Left ventricle myocardium inferior (tissue), 1 donor: Measurements from ENCODE around the gene ACER3. TPM values are rescaled to one million over a fixed set of nuclear protein-coding genes. Genes with fewer than 3 reads are reported as not detected.
"Not testable (repeated sequence)": the region's sequence is repeated elsewhere in the genome, so short reads cannot be mapped to it uniquely, and the experiment has no call there.

ENCODE experiments used
- DNase-seq: peaks from one replicate; pipeline ENCODE4 v3.0.0-alpha.2; 2020
- H3K27ac ChIP-seq: fragments of 200-600 bp; replicated peaks from 2 replicates; pipeline ENCODE4 v1.8.0; 2021
- H3K27me3 ChIP-seq: fragments of 200-600 bp; 2 replicates; pipeline ENCODE4 v1.8.0; 2021; ENCODE audit warnings: low read depth
- H3K36me3 ChIP-seq: fragments of 200-600 bp; 2 replicates; pipeline ENCODE4 v1.8.0; 2021
- H3K4me1 ChIP-seq: fragments of 200-600 bp; 2 replicates; pipeline ENCODE4 v1.8.0; 2021
- H3K4me3 ChIP-seq: fragments of 200-600 bp; 2 replicates; pipeline ENCODE4 v1.8.0; 2021; ENCODE audit warnings: mild to moderate bottlenecking, moderate library complexity
- H3K9me3 ChIP-seq: fragments of 200-600 bp; replicated peaks from 2 replicates; pipeline ENCODE4 v1.8.0; 2021
- CTCF ChIP-seq: fragments of 200-600 bp; IDR thresholded peaks from 2 replicates; pipeline ENCODE4 v1.8.0; 2021; ENCODE audit warnings: antibody characterized with exemption, mild to moderate bottlenecking, borderline replicate concordance
- intact Hi-C: fragments of 100-400 bp; cut with micrococcal nuclease; formaldehyde crosslinking; loops from one replicate; pipeline ENCODE4 v1.11.0; 2022
- total RNA-seq: library from RNA; stranded (reverse); fragmentation: NEBNext Ultra II Directional; extraction: Animal tissue kit (Norgen Biotek cat#: 25700); gene quantifications from one replicate; pipeline ENCODE4 v1.2.1, GENCODE V29; 2021
- donor health status: DM: no; HTN: yes; CAD: no; lungs with severe emphysema.

ACER3 gene
- total RNA-seq, 1 donor from 2014 or later = 8.5 TPM

- intact Hi-C loops = no loop called here
- H3K9me3 ChIP-seq = peaks cover 35% of the 10 kb centered on the region
- DNase-seq = no peak
- H3K4me1 ChIP-seq = no peaks in the 10 kb centered on the region
- H3K27ac ChIP-seq = no peak overlapping the region
- H3K36me3 ChIP-seq = no peaks in the 10 kb centered on the region
- no peak for TF ChIP-seq CTCF
- no peaks in the 10 kb centered on the region for H3K27me3 ChIP-seq
- no peak overlapping the region for H3K4me3 ChIP-seq
These were observed 199.1 kb downstream of the ACER3 start for GRCh38 chr11:77059806-77060205.

- Histone ChIP-seq H3K4me3 (no peak overlapping the region), H3K27me3 (no peaks in the 10 kb centered on the region), H3K9me3 (peaks cover 35% of the 10 kb centered on the region), H3K36me3 (no peaks in the 10 kb centered on the region), H3K27ac (no peak overlapping the region), H3K4me1 (no peaks in the 10 kb centered on the region)
- no peak for TF ChIP-seq CTCF
- no peak for DNase-seq
- intact Hi-C loops = no loop called here
These were observed 199.5 kb downstream of the ACER3 start for GRCh38 chr11:77060234-77060633.

- H3K36me3 ChIP-seq, intact Hi-C loops, DNase-seq, H3K27ac ChIP-seq, H3K4me1 ChIP-seq, H3K4me3 ChIP-seq, H3K27me3 ChIP-seq: not testable (repeated sequence)
- H3K9me3 ChIP-seq = peaks cover 25% of the 10 kb centered on the region
These were observed 200.5 kb downstream of the ACER3 start for GRCh38 chr11:77061258-77061657.

GRCh38 chr11:77062924-77063323 lies 202.2 kb downstream of the ACER3 start:
- H3K4me1 ChIP-seq = peaks cover 22% of the 10 kb centered on the region
- TF ChIP-seq CTCF = no peak
- H3K27ac ChIP-seq = no peak overlapping the region
- no peaks in the 10 kb centered on the region for H3K27me3 ChIP-seq
- DNase-seq = no peak
- peaks cover 12% of the 10 kb centered on the region for H3K9me3 ChIP-seq
- no peaks in the 10 kb centered on the region for H3K36me3 ChIP-seq
- H3K4me3 ChIP-seq = no peak overlapping the region
- intact Hi-C loops = no loop called here

GRCh38 chr11:77063407-77063806 lies 202.7 kb downstream of the ACER3 start:
- intact Hi-C loops = no loop called here
- peaks cover 25% of the 10 kb centered on the region for H3K4me1 ChIP-seq
- no peak overlapping the region for H3K27ac ChIP-seq
- H3K36me3 ChIP-seq = no peaks in the 10 kb centered on the region
- DNase-seq = no peak
- TF ChIP-seq CTCF = no peak
- H3K4me3 ChIP-seq = no peak overlapping the region
- peaks cover 12% of the 10 kb centered on the region for H3K9me3 ChIP-seq
- H3K27me3 ChIP-seq = no peaks in the 10 kb centered on the region

- intact Hi-C loops = no loop called here
- Histone ChIP-seq H3K4me3 (no peak overlapping the region), H3K27me3 (no peaks in the 10 kb centered on the region), H3K9me3 (peaks cover 12% of the 10 kb centered on the region), H3K36me3 (no peaks in the 10 kb centered on the region), H3K27ac (no peak overlapping the region), H3K4me1 (peaks cover 25% of the 10 kb centered on the region)
- DNase-seq = no peak
- TF ChIP-seq CTCF = no peak
These were observed 203.1 kb downstream of the ACER3 start for GRCh38 chr11:77063861-77064260.
